SK-N-SH (cell line): ENCODE measurements around the gene HOXC10. TPM values are rescaled to one million over a fixed set of nuclear protein-coding genes. Genes with fewer than 3 reads are reported as not detected.

ENCODE experiments used
- CTCF ChIA-PET: fragments of 300-600, 350-600 bp; formaldehyde crosslinking; extraction: SDS; loops from one replicate; lab custom pipeline; 2021; lab: Yijun Ruan, JAX
- POLR2A ChIA-PET: fragments of 350-600 bp; sonication (Branson Sonifier 250); formaldehyde crosslinking; extraction: SDS; loops from one replicate; lab custom pipeline; 2020; ENCODE audit warnings: antibody characterized with exemption, inconsistent platforms; lab: Yijun Ruan, JAX
- DNase-seq: peaks from one replicate; pipeline ENCODE4 v3.0.0; 2012
- H2AFZ ChIP-seq: fragments of 200-600 bp; sonication (generic); 2 replicates; pipeline ENCODE4 v1.8.1; 2016; ENCODE audit warnings: antibody characterized with exemption, mild to moderate bottlenecking, low read depth
- H3F3A ChIP-seq: fragments of 200-600 bp; sonication (generic); replicated peaks from 2 replicates; pipeline ENCODE3; 2016; ENCODE audit warnings: antibody characterized with exemption, mild to moderate bottlenecking; ENCODE audit not compliant: insufficient read depth
- H3K27ac ChIP-seq, 2 experiments: fragments of 200-500 bp in 1 of 2; fragments of 200-600 bp in 1 of 2; sonication (Bioruptor generic) in 1 of 2; sonication (generic), shearing (Covaris generic) in 1 of 2; 2 replicates each; pipeline versions ENCODE4 v1.5.1 to v1.6.1; 2014 to 2016; ENCODE audit warnings: low read depth in 2 of 2, inconsistent platforms in 1 of 2, low read length in 1 of 2, mild to moderate bottlenecking in 1 of 2, mixed read lengths in 1 of 2
- H3K27me3 ChIP-seq: fragments of 200-600 bp; sonication (generic), shearing (Covaris generic); 2 replicates; pipeline ENCODE4 v1.6.1; 2016; ENCODE audit warnings: mixed run types; ENCODE audit not compliant: insufficient read depth
- H3K36me3 ChIP-seq, 2 experiments: fragments of 200-500 bp in 1 of 2; fragments of 200-600 bp in 1 of 2; sonication (Bioruptor generic) in 1 of 2; sonication (generic) in 1 of 2; replicated peaks in 1 of 2; 2 replicates each; pipeline versions ENCODE3 to v1.5.1; 2014 to 2016; ENCODE audit warnings: low read length in 1 of 2, mild to moderate bottlenecking in 1 of 2; ENCODE audit not compliant: insufficient read depth in 2 of 2, control insufficient read depth in 1 of 2
- H3K4me1 ChIP-seq, 2 experiments: fragments of 200-500 bp in 1 of 2; fragments of 200-600 bp in 1 of 2; sonication (Bioruptor generic) in 1 of 2; sonication (generic), shearing (Covaris generic) in 1 of 2; 2 replicates each; pipeline versions ENCODE4 v1.5.1 to v1.6.1; 2014 to 2016; ENCODE audit warnings: low read depth in 1 of 2, low read length in 1 of 2, mixed run types in 1 of 2; ENCODE audit not compliant: insufficient read depth in 2 of 2, control insufficient read depth in 1 of 2
- H3K4me2 ChIP-seq: fragments of 200-600 bp; sonication (generic), shearing (Covaris generic); 2 replicates; pipeline ENCODE4 v1.6.1; 2017; ENCODE audit warnings: mixed run types
- H3K4me3 ChIP-seq, 2 experiments: fragments of 200-500 bp in 1 of 2; fragments of 200-600 bp in 1 of 2; sonication (Bioruptor generic) in 1 of 2; sonication (generic), shearing (Covaris generic) in 1 of 2; 2 replicates each; pipeline versions ENCODE4 v1.5.1 to v1.8.1; 2014 to 2016; ENCODE audit warnings: low read depth in 2 of 2, inconsistent platforms in 1 of 2, low read length in 1 of 2, mild to moderate bottlenecking in 1 of 2, mixed read lengths in 1 of 2, moderate library complexity in 1 of 2
- H3K79me2 ChIP-seq: fragments of 200-600 bp; sonication (generic); 2 replicates; pipeline ENCODE4 v1.8.1; 2017; ENCODE audit warnings: mild to moderate bottlenecking; ENCODE audit not compliant: insufficient read depth
- H3K9ac ChIP-seq: fragments of 200-600 bp; sonication (generic); 2 replicates; pipeline ENCODE4 v1.6.1; 2017; ENCODE audit warnings: mixed run types
- H3K9me2 ChIP-seq: fragments of 200-600 bp; sonication (generic); 2 replicates; pipeline ENCODE4 v1.6.1; 2017; ENCODE audit warnings: mixed run types
- H3K9me3 ChIP-seq: fragments of 200-600 bp; sonication (generic); 2 replicates; pipeline ENCODE4 v1.6.1; 2017; ENCODE audit warnings: mixed run types, mild to moderate bottlenecking, moderate library complexity
- H4K20me1 ChIP-seq: fragments of 200-600 bp; sonication (generic); 2 replicates; pipeline ENCODE4 v1.6.1; 2017; ENCODE audit warnings: mild to moderate bottlenecking, mixed run types; ENCODE audit not compliant: insufficient read depth
- CHD2 ChIP-seq: fragments of 150-350 bp; IDR thresholded peaks from 2 replicates; pipeline ENCODE4 v1.6.1; 2018; ENCODE audit warnings: low read length; ENCODE audit not compliant: partially characterized antibody
- CTCF ChIP-seq: fragments of 200-600 bp; sonication (generic); IDR thresholded peaks from 2 replicates; pipeline ENCODE4 v1.6.1; 2017; ENCODE audit warnings: antibody characterized with exemption, mild to moderate bottlenecking, moderate library complexity
- EZH2phosphoT487 ChIP-seq: fragments of 200-600 bp; sonication (generic); IDR thresholded peaks from 2 replicates; pipeline ENCODE4 v1.6.1; 2017; ENCODE audit warnings: low read depth, mixed run types, mild to moderate bottlenecking, antibody characterized with exemption, moderate library complexity, borderline replicate concordance
- JUND ChIP-seq: IDR thresholded peaks from 2 replicates; pipeline ENCODE4 v1.4.0; 2012
- MEF2A ChIP-seq: IDR thresholded peaks from 2 replicates; pipeline ENCODE4 v1.4.0; 2012; ENCODE audit warnings: low read depth, borderline replicate concordance
- PBX3 ChIP-seq: IDR thresholded peaks from 2 replicates; pipeline ENCODE4; 2012
- POLR2AphosphoS5 ChIP-seq: IDR thresholded peaks from 2 replicates; pipeline ENCODE4 v1.6.1; 2012; ENCODE audit warnings: low read depth, low read length
- RXRA ChIP-seq: IDR thresholded peaks from 2 replicates; pipeline ENCODE4 v1.4.0; 2012; ENCODE audit warnings: low read depth, mild to moderate bottlenecking, borderline replicate concordance
- SIN3A ChIP-seq: IDR thresholded peaks from 2 replicates; pipeline ENCODE4 v1.6.1; 2012; ENCODE audit warnings: low read depth, mild to moderate bottlenecking, low read length, moderate library complexity, borderline replicate concordance
- TAF1 ChIP-seq: IDR thresholded peaks from 2 replicates; pipeline ENCODE4 v1.6.1; 2012; ENCODE audit warnings: low read depth, mild to moderate bottlenecking, low read length, moderate library complexity, borderline replicate concordance
- TCF12 ChIP-seq: IDR thresholded peaks from 2 replicates; pipeline ENCODE4 v1.4.0; 2012
- TEAD4 ChIP-seq: IDR thresholded peaks from 2 replicates; pipeline ENCODE4 v1.4.0; 2012; ENCODE audit warnings: mild to moderate bottlenecking, borderline replicate concordance; ENCODE audit not compliant: insufficient read depth
- WGBS: methylation state at CpG from one replicate; pipeline ENCODE4 v1.1.6; 2017; ENCODE audit warnings: low lambda C conversion rate; 5-methylcytosine and 5-hydroxymethylcytosine counted together
- polyA plus RNA-seq, 3 experiments: library from polyadenylated mRNA; depleted of rRNA; stranded (reverse); fragments of >200 nt; gene quantifications; 2 replicates each; pipeline ENCODE4 v1.2.3, GENCODE V29; 2012
- TF ChIP-seq, protein P1 (sequence below): fragments of 150-350 bp; IDR thresholded peaks from 2 replicates; pipeline ENCODE4 v1.6.1; 2016; ENCODE audit warnings: mild to moderate bottlenecking, low read depth, low read length

The HOXC10 gene
- polyA plus RNA-seq, 1 of the 3 experiments (the other 2 are of a cell fraction) = 0.03 TPM

- Histone ChIP-seq H3K9me2 (no peaks in the 10 kb centered on the region), H4K20me1 (0 out of 2 replicates have a peak, but pooled peaks cover 2% of the 10 kb centered on the region), H3K27me3 (peaks cover 100% of the 10 kb centered on the region), H3K9me3 (no peaks in the 10 kb centered on the region)
- CTCF ChIA-PET = interaction anchor here (1.8 to 12.7 kb wide), 2 partner anchors 17 to 35 kb away, joined by 6 to 134 read pairs; partner anchors contain the start of gene HOXC10
- 45% methylated on average over 3 of the region's 3 CpGs for WGBS
- TF ChIP-seq RXRA = no peak
- no peak for TF ChIP-seq SIN3A
- no peak for TF ChIP-seq CHD2
- TF ChIP-seq MEF2A = no peak
- TF ChIP-seq, all 33 proteins: peak for 0
- Histone ChIP-seq H3F3A (peaks cover 3% of the 10 kb centered on the region), H3K79me2 (no peaks in the 10 kb centered on the region), H3K4me1 (peaks cover 0 to 2% of the 10 kb centered on the region in 2 experiments; a peak in 1 of 4 replicates), H3K36me3 (no peaks in the 10 kb centered on the region), H3K27ac (no peak overlapping the region), H2AFZ (no peak overlapping the region), H3K4me3 (no peak overlapping the region), H3K4me2 (no peak overlapping the region), H3K9ac (no peak overlapping the region)
- no peak for DNase-seq
- POLR2A ChIA-PET = no interaction called here
These were observed 13.8 kb upstream of the HOXC10 start for GRCh38 chr12:53971129-53971528.

DNA sequence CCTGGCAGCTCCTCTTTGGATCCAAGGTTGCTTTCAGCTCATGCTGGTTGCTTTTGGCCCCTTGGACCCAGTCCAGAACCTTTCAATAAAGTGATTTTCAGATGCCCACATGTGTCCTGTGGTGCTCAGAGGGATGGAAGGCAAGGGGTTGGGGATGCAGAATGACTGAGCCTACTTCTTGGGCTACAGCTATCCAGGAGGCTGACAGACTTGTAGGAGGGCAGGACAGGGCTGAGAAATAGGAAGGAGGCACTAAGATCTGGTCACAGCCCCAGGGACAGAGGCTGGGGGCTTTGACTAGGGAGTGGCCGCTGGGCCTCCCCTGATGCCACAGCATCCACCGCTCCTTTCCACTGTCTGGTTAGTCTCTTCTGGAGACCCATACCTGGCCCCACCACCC, 13.3 kb upstream of the HOXC10 start:
- Histone ChIP-seq H3K9me3 (no peaks in the 10 kb centered on the region), H3K27me3 (peaks cover 100% of the 10 kb centered on the region), H3F3A (peaks cover 3% of the 10 kb centered on the region), H2AFZ (no peak overlapping the region), H4K20me1 (0 out of 2 replicates have a peak, but pooled peaks cover 2% of the 10 kb centered on the region), H3K36me3 (no peaks in the 10 kb centered on the region), H3K9ac (no peak overlapping the region), H3K27ac (no peak overlapping the region), H3K9me2 (no peaks in the 10 kb centered on the region), H3K4me2 (no peak overlapping the region), H3K79me2 (no peaks in the 10 kb centered on the region), H3K4me1 (peaks cover 0 to 2% of the 10 kb centered on the region in 2 experiments; a peak in 1 of 4 replicates), H3K4me3 (no peak overlapping the region)
- CTCF ChIA-PET = interaction anchor here (1.0 to 12.7 kb wide), 4 partner anchors 10 to 34 kb away, joined by 3 to 134 read pairs (median 4); partner anchors contain the start of genes HOXC10 and HOXC12
- 50% methylated on average over 1 of the region's 2 CpGs for WGBS
- TF ChIP-seq TEAD4 = no peak
- POLR2A ChIA-PET = no interaction called here
- no peak for DNase-seq

DNA sequence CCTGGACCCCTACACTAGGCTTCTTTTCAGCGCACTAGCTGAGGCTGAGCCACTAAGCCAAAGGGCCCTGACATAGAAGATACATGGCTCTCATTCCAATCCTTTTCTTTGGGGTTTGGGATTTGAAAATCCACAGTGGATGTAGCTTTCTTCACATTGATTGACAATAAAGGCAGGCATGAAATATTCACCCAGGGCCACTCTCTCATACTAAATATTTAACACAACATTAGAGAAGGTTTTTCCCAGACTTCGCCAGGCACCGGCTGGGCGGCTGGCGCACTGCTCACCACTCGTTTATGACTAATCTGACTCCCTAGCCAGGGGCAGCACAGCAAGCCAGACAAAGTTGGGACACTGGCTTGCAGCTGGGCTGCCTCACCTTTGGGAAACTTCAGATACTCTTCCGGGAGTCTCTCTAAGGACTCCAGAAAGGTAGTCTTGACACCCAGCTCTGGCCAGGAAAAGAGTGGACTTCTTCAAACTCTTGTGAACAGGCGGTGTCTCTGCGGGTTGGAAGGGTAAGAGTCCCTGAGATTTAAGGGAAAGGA, 12.7 kb upstream of the HOXC10 start:
- DNase-seq = no peak
- Histone ChIP-seq H3K9ac (no peak overlapping the region), H3K27me3 (peaks cover 100% of the 10 kb centered on the region), H4K20me1 (0 out of 2 replicates have a peak, but pooled peaks cover 2% of the 10 kb centered on the region), H3K4me3 (no peak overlapping the region), H3K9me2 (no peaks in the 10 kb centered on the region), H3K4me1 (peaks cover 0 to 2% of the 10 kb centered on the region in 2 experiments; a peak in 1 of 4 replicates), H3F3A (peaks cover 3% of the 10 kb centered on the region), H3K36me3 (no peaks in the 10 kb centered on the region), H3K9me3 (no peaks in the 10 kb centered on the region), H3K4me2 (no peak overlapping the region), H3K27ac (no peak overlapping the region), H2AFZ (no peak overlapping the region), H3K79me2 (no peaks in the 10 kb centered on the region)
- CTCF ChIA-PET = interaction anchor here (1.0 to 12.7 kb wide), 5 partner anchors 11 to 229 kb away, joined by 3 to 134 read pairs (median 5); partner anchors contain the start of genes HOXC10 and HOXC12
- POLR2A ChIA-PET = no interaction called here
- TF ChIP-seq RXRA (no peak), EZH2phosphoT487 (no peak), PBX3 (no peak), CTCF (no peak), TCF12 (no peak), POLR2AphosphoS5 (no peak), TAF1 (no peak), JUND (no peak)
- TF ChIP-seq, protein P1, sequence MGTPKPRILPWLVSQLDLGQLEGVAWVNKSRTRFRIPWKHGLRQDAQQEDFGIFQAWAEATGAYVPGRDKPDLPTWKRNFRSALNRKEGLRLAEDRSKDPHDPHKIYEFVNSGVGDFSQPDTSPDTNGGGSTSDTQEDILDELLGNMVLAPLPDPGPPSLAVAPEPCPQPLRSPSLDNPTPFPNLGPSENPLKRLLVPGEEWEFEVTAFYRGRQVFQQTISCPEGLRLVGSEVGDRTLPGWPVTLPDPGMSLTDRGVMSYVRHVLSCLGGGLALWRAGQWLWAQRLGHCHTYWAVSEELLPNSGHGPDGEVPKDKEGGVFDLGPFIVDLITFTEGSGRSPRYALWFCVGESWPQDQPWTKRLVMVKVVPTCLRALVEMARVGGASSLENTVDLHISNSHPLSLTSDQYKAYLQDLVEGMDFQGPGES = no peak
- WGBS = 33% methylated on average over 9 of the region's 9 CpGs
